ENCODE results near the gene SUPT3H.
A peak's percentile ranks its signal among the peaks of the same experiment; 100 is the strongest.

Gene SUPT3H

GRCh38 chr6:45388328-45388727, 10.6 kb upstream of the SUPT3H start:
- no peak for DNase-seq (ENCODE audit: low read depth in 2 of 2)

- no peak for DNase-seq (ENCODE audit: low read depth in 2 of 2)
Measured at GRCh38 chr6:45387236-45387635, 9.5 kb upstream of the SUPT3H start.

GRCh38 chr6:45386501-45386900, 8.8 kb upstream of the SUPT3H start:
- DNase-seq (ENCODE audit: low read depth in 2 of 2), result no peak

- DNase-seq (ENCODE audit: low read depth in 2 of 2), result no peak
Measured at GRCh38 chr6:45382391-45382790, 4.7 kb upstream of the SUPT3H start.

- DNase-seq (ENCODE audit: low read depth in 2 of 2), result no peak
Measured at GRCh38 chr6:45378334-45378926, 696 bp upstream of the SUPT3H start.

- peak in 1 of 2 donors; percentile 80 for DNase-seq (ENCODE audit: low read depth in 2 of 2)
Measured at GRCh38 chr6:45377043-45377553, 636 bp downstream of the SUPT3H start.

GRCh38 chr6:45376310-45377042, 1.3 kb downstream of the SUPT3H start:
- no peak for DNase-seq (ENCODE audit: low read depth in 2 of 2)

- no peak for DNase-seq (ENCODE audit: low read depth in 2 of 2)
Measured at GRCh38 chr6:45375449-45375848, 2.3 kb downstream of the SUPT3H start.

GRCh38 chr6:45371924-45372573, 5.7 kb downstream of the SUPT3H start:
- DNase-seq (ENCODE audit: low read depth in 2 of 2), result no peak

- DNase-seq (ENCODE audit: low read depth in 2 of 2), result no peak
Measured at GRCh38 chr6:45369870-45370269, 7.9 kb downstream of the SUPT3H start.

- DNase-seq (ENCODE audit: low read depth in 2 of 2), result no peak
Measured at GRCh38 chr6:45367999-45368398, 9.7 kb downstream of the SUPT3H start.

- no peak for DNase-seq (ENCODE audit: low read depth in 2 of 2)
Measured at GRCh38 chr6:45366534-45366933, 11.2 kb downstream of the SUPT3H start.

GRCh38 chr6:45365036-45365435, 12.7 kb downstream of the SUPT3H start:
- no peak for DNase-seq (ENCODE audit: low read depth in 2 of 2)

GRCh38 chr6:45364466-45364865, 13.3 kb downstream of the SUPT3H start:
- no peak for DNase-seq (ENCODE audit: low read depth in 2 of 2)

- DNase-seq (ENCODE audit: low read depth in 2 of 2), result no peak
Measured at GRCh38 chr6:45353654-45354053, 24.1 kb downstream of the SUPT3H start.

GRCh38 chr6:45351667-45352066, 26.1 kb downstream of the SUPT3H start:
- DNase-seq (ENCODE audit: low read depth in 2 of 2), result no peak

GRCh38 chr6:45351076-45351475, 26.7 kb downstream of the SUPT3H start:
- no peak for DNase-seq (ENCODE audit: low read depth in 2 of 2)

GRCh38 chr6:45350186-45350710, 27.5 kb downstream of the SUPT3H start:
- no peak for DNase-seq (ENCODE audit: low read depth in 2 of 2)

GRCh38 chr6:45344900-45345299, 32.8 kb downstream of the SUPT3H start:
- DNase-seq (ENCODE audit: low read depth in 2 of 2), result no peak

GRCh38 chr6:45328523-45328922, 49.2 kb downstream of the SUPT3H start:
- DNase-seq (ENCODE audit: low read depth in 2 of 2), result no peak

GRCh38 chr6:45327956-45328522, 49.7 kb downstream of the SUPT3H start, which contains the start of gene RUNX2:
Gene RUNX2 (plus strand): TSS chr6:45328330. CDS start chr6:45328727, 397 bp downstream.
- DNase-seq (ENCODE audit: low read depth in 2 of 2), result no peak
